SK-N-SH treated with all-trans-retinoic acid at 6 μM for 48 hours (cell line): ENCODE data around the gene C2orf80.

Experiments used
- ARNTL ChIP-seq: fragments of 450-650 bp; formaldehyde crosslinking; IDR thresholded peaks from 2 replicates; pipeline ENCODE4 v1.5.0; 2020; ENCODE audit warnings: low read depth, mild to moderate bottlenecking, moderate library complexity, borderline replicate concordance
- BACH2 ChIP-seq: fragments of 250-450 bp; sonication (Bioruptor Pico); IDR thresholded peaks from 2 replicates; pipeline ENCODE4 v1.9.0; 2021; ENCODE audit warnings: mild to moderate bottlenecking, borderline replicate concordance
- GLIS3 ChIP-seq: fragments of 250-450 bp; sonication (Bioruptor Pico); IDR thresholded peaks from 2 replicates; pipeline ENCODE4 v1.5.0; 2020; ENCODE audit warnings: mild to moderate bottlenecking, moderate library complexity
- ISL1 ChIP-seq: fragments of 250-450 bp; sonication (Bioruptor Pico); IDR thresholded peaks from 2 replicates; pipeline ENCODE4 v2.1.2; 2022; ENCODE audit warnings: mild to moderate bottlenecking, moderate library complexity
- SNAI2 ChIP-seq: fragments of 250-450 bp; sonication (Bioruptor Pico); IDR thresholded peaks from 2 replicates; pipeline ENCODE4 v1.5.0; 2020; ENCODE audit warnings: mild to moderate bottlenecking, moderate library complexity
- ZC3H10 ChIP-seq: fragments of 250-450 bp; sonication (Bioruptor Pico); IDR thresholded peaks from 2 replicates; pipeline ENCODE4 v1.5.1; 2021; ENCODE audit warnings: mild to moderate bottlenecking, moderate library complexity

- TF ChIP-seq ISL1 (CRISPR knock-in tag) (no peak), BACH2 (CRISPR knock-in tag) (no peak), SNAI2 (CRISPR knock-in tag) (no peak), ARNTL (CRISPR knock-in tag) (no peak), GLIS3 (CRISPR knock-in tag) (no peak), ZC3H10 (CRISPR knock-in tag) (no peak)
These were observed 10.7 kb downstream of the C2orf80 start for GRCh38 chr2:208179028-208179609.
